AG08396 (cell line): Measurements from ENCODE around the gene TNS2.

Source experiments
- DNase-seq: peaks from one replicate; pipeline ENCODE4 v3.0.0; 2012; ENCODE audit warnings: low spot score, mixed read lengths

The TNS2 gene

GRCh38 chr12:53113136-53113705 lies 63.4 kb downstream of the TNS2 start:
- DNase-seq: no peak

DNA sequence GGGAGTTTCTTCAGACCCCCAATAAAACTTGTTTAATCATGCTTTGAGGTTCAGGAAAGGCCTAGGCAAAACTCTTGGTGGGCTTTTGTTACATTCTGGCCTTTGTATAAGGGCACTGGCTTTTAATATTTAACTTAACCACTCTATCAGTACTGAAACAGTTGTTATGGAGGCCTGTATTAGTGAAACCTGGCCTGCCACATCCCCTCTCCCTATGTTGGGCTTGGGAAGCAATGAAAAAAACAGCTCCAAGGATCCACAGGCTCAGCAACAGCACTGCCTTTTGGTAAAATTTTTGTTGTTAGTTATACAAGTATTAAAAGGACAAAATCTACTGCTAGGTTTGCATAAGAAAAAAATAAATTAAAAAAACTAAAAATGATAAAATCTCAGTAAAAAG lies 64.1 kb downstream of the TNS2 start:
- no peak for DNase-seq
